ENCODE results near the gene RABL6.
"Not testable (repeated sequence)": the region's sequence is repeated elsewhere in the genome, so short reads cannot be mapped to it uniquely, and the experiment has no call there.

The RABL6 gene

DNA sequence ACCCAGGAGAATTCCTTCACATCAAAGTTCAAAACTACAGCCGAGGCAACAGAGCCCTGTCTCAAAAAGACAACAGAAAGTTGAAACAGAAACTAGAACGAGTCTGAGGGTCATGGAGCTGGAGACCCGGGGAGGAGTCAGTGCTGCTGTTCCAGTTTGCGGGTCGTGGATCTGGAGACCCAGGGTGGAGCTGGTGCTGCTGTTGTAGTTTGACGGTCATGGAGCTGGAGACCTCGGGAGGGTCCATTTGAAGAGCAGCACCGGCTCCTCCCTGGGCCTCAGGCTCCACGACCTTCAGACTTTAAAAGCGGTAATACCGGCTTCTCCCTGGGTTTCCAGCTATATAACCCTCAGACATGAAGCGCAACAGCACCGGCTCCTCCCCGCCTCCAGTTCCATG, 30.4 kb upstream of the RABL6 start:
- DNase-seq: no peak

DNA sequence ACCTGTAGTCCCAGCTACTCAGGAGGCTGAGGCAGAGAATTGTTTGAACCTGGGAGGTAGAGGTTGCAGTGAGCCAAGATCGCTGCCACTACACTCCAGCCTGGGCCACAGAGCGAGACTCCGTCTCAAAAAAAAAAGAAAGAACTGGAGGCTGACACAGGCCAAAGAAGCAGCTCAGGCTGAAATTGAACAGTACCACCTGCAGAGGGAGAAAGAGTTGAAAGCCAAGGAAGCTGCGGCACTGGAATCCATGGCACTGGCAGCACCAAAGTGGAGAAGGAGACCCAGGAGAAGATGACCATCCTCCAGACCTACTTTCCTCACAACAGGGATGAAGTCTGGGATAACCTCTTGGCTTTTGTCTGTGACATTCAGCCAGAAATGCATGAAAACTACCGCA, 27.9 kb upstream of the RABL6 start:
- DNase-seq: no peak

DNA sequence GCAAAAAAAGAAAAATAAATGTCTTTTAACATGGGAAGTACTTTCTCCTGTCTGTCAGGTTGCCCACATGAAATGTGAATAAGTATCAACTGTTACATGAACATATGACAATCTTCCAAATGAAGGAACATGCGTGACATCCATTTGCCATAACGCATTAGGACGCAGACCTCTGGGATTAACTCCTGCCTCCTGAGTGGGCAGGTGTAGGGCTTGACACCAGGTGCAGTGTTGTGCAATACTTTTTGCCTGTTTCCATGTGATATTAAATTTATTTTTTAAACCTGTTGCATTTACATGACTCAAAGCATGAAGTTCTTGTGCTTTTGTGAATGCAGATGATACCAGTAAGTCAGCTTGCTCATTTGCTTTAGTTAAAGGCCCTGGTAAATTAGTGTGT, 25.3 kb upstream of the RABL6 start:
- DNase-seq: no peak

DNA sequence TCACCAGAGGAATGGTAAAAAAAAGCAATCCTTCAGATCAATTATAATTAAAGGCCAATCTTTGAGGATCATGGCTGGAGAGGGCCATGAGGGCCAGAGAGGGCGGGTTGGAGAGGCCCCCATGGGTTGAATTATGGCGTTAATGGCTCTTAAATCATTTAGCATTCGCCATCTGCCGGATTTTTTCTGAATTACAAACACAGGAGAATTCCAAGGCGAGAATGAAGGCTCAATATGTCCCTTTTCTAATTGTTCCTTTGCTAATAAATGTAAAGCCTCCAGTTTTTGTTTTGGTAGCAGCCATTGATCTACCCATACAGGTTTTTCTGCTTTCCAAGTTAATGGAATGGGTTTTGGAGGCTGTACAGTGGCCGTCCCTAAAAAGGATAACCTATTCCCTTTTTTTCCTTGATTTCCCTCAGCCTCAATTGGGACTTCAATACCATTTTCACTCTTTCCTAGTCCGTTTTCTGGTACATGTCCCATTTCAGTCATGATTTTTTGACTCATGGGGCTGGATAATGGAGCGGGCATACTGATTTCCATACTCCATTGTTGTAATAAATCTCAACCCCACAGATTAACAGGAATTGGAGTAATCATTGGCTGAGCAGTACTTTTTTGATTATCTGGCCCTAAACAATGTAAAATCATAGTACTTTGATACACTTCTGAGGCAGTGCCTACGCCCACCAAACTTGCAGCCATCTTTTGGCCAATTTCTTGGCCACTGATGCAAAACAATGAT, 23.3 kb upstream of the RABL6 start:
- no peak for DNase-seq

DNA sequence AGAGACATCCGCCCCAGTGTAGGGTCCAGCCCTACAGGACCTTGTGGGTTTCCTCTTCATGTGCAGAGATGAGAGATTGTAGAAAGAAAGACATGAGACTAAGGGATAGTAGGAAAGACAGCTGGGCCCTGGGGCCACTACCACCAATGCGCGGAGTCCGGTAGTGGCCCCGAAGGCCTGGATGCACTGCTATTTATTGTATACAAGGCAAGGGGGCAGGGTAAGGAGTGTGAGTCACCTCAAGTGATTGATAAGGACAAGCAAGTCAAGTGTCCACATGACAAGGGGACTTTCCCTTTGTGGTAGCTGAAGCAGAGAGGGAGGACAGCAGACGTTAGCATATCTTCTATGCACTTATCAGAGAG, 22.8 kb upstream of the RABL6 start:
- no peak for DNase-seq

DNA sequence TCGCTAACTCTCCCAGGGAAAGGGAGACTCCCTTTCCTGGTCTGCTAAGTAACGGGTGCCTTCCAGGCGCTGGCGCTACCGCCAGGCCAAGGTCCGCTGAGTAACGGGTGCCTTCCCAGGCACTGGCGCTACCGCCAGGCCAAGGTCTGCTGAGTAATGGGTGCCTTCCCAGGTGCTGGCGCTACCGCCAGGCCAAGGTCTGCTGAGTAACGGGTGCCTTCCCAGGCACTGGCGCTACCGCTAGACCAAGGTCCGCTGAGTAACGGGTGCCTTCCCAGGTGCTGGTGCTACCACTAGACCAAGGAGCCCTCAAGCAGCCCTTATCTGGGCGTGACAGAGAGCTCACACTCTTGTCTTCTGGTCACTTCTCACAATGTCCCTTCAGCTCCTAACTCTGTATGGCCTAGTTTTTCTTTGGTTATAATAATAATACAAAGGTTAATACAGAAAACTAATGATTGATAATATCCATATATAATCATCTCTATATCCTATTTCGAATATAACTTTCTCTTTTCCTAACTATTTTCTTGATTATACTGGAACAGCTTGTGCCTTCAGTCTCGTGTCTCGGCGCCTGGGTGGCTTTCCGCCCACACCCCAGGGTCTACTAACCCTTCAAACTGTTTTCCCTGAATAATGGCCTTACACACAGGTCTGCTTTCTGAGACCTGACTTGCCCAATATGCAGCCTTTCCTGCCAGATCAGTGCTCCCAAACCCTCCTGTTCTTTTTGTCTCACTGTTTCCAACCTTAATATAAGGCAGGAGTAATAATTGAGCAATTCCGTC, 22.0 kb upstream of the RABL6 start:
- DNase-seq: not testable (repeated sequence)

DNA sequence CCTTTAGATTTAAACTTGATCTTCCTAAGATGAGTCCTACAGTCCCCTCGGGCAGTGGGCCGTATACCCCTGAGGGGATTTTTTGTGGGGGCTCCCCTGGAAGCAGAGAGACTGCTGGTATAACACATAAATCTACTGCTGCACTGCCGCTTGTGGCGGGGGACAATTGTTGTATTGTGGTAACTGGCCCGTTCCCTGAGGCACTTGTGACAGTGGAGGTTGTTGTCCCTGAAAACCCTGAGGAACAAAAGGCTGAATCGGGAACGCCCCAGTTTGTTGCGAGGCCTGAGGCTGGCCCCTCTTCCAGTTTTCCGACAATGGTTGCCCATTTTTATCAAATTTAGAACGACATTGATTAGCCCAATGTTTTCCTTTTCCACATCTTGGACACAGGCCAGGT, 21.3 kb upstream of the RABL6 start:
- no peak for DNase-seq

DNA sequence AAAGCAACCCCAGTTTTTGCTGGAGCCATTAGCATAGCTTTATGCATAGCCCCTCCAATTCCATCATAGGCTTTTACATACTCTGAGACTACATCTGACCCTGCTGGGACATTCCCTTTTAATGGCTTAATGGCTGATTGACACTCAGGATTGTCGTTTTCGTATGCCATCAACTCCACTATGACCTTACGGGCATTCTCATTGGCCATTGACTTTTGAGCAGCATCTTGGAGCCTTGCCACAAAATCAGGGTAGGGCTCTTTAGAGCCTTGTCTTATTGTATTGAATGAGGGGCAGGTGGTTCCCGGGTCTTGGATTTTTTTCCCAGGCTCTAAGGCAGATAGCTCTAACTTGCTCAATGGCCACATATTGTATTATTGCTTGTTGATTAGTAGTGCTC, 20.8 kb upstream of the RABL6 start:
- not testable (repeated sequence) for DNase-seq

DNA sequence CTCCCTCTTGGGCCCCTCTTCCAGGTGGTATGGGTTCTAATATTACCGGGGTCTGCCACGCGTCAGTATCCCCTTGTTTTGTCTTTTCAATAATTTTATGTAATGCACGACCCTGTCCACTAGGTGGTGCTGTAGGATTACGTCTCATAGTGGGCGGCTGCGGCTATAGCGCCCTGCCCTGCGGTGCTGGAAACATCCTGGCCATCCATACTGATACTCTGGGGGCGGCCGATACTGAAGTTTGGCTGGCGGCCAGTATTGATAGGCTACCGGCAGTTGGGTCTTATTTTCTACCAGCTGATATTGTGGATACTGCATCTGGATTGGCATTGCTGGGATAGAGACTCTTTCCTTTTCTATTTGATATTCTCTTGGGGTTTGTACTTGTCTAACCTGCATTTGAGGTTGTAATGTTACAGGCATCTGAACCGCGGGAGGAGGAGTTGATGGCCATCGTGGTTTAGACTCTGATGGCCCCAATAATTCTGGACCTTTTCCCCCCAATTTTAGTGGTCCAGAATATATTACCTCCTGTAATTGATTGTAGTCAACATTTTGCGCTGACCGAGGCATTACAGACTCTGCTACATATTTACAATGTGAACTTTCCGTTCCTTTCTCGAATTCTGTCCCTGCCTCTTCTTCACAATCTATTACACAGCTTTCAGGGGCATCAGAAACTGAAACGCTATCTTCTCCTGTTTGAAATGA, 19.9 kb upstream of the RABL6 start:
- DNase-seq: peak in 4 of 5 donors; percentile 50 to 73 (median 62)

DNA sequence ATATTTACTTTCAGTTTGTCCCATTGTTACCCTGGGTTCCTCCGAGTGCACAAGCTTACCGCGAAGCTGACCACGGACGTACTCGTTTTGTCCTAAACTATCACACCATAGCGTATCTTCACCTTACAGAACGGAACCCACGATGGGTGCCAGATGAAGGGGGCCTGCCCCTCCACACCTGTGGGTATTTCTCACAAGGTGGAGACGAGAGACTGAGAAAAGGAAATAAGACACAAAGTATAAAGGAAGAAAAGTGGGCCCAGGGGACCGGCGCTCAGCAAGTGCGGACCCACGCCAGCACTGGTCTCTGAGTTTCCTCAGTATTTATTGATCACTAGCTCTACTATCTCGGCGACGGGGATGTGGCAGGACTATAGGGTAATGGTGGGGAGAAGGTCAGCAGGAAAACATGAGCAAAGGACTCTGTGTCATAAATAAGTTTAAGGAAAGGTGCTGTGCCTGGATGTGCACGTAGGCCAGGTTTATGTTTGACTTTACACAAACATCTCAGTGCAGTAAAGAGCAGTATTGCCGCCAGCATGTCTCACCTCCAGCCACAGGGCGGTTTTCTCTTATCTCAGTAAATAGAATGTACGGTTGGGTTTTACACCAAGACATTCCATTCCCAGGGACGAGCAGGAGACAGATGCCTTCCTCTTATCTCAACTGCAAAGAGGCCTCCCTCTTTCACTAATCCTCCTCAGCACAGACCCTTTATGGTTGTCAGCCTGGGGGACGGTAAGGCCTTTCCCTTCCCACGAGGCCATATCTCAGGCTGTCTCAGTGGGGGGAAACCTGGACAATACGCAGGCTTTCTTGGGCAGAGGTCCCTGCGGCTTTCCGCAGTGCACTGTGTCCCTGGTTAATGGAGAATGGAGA, 18.9 kb upstream of the RABL6 start:
- not testable (repeated sequence) for DNase-seq

DNA sequence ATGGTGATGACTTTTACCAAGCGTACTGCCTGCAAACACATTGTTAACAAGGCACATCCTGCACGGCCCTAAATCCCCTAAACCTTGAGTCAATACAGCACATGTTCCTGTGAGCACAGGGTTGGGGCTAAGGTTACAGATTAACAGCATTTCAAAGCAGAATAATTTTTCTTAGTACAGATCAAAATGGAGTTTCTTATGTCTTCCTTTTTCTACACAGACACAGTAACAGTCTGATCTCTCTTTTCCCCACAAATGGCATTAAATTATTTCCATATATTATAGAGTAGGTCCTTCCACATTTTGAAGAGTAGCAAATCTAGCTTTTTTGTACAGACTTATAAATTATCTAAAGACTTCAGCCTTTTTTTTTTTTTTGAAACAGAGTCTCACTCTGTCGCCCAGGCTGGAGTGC, 18.2 kb upstream of the RABL6 start:
- DNase-seq: no peak

DNA sequence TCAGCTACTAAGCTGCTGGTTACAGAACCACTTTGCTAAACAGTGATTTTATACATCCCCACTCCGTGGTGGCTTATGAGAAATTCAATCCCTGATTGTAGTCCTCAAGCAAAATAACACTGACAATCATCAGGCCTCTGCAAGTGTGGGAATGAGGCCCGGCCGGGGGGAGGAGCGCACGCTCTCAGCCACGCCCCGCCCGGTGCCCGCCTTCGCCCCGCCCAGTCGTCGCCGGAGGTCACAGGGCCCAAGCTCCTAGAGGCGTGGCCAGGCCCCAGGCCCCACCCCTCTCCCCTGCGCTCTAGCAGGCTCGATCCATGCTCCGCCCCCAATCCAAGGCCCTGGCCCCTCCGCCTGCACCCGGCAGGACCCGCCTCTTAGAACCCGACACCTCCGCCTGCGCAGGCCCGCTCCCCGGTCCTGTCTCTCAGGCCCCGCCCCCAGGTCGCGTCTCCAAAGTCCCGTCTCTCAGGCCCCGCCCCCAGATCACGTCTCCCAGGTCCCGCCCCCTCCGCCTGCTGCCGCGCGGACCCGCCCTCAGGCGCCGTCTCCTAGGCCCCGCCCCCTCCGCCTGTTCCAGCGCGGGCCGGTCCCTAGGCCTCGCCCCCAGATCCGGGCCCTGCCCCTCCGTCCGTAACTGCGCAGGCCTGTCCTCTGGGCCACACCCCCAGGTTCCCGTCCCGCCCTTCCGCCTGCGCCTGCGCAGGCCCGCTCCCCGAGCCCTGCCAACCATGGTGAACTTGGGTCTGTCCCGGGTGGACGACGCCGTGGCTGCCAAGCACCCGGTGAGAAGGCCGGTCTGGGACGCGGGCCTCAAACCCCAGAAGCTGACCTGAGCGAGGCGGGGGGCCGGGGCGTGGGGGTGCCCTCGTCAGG, 16.9 kb upstream of the RABL6 start, which contains the start of gene TMEM141:
Gene TMEM141, plus strand, starts transcription at position 705 of the 876 bp plus-strand sequence. Its CDS starts 27 bp downstream, at position 732.
- peak; percentile 99 to 100 (median 100) for DNase-seq

DNA sequence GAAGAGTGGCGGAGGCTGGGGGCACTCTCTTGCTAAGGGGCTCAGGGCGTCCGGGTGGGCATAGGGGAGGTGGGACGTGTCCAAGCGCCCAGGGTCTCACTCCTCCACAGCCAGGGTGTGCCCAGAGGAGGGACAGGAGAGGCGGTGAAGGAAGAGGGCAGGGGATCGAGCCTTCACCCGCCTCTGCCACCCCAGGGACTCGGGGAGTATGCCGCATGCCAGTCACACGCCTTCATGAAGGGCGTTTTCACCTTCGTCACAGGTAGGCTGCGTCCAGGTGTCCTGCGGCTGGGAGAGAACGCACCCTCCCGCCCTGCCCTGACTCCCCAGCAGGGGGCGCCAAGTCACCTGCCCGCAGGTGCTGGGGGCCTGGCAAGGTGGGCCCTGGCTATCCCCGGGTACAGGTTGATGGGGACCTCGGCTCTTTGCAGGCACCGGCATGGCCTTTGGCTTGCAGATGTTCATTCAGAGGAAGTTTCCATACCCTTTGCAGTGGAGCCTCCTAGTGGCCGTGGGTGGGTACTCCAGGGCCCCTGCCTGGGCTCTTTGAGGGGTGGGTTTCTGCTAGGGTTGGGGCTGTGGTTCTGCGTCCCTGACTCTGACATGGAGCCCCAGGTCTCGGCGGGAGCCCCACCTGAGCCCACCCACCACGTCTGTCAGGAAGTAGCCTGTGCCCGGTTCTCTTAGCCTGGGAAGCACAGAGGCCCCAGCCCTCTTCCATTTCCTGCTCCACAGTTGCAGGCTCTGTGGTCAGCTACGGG, 16.1 kb upstream of the RABL6 start:
- DNase-seq: peak; percentile 52 to 66 (median 62)

DNA sequence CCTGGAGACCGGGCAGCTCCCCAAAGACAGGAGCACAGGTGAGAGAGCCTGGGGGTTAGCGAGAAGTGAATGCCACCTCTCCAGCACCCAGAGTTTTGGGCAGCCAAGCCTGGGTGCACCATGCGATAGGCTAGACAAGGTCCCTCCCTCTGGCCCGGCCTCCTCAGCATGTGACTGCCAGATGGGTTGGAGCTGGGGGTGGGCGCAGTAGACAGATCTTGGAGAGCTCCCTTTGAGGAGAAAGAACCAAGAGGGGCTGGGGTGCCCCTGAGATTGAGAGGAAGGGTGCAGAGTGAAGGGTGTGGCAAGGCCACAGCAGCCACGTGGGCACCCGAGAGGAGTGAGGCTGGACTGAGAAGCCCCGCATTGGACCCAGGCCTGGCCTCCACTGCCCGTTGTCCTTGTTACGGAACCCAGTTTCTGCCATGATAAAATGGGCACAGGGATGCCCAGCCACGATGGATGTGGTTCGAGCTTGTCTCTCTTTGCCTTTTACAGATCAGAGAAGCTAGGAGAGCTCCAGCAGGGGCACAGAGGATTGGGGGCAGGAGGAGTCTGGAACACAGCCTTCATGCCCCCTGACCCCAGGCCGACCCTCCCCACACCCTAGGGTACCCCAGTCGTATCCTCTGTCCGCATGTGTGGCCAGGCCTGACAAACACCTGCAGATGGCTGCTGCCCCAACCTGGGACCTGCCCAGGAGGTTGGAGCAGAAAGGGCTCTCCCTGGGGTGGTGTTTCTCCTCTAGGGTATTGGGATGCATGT, 15.2 kb upstream of the RABL6 start:
- no peak for DNase-seq

DNA sequence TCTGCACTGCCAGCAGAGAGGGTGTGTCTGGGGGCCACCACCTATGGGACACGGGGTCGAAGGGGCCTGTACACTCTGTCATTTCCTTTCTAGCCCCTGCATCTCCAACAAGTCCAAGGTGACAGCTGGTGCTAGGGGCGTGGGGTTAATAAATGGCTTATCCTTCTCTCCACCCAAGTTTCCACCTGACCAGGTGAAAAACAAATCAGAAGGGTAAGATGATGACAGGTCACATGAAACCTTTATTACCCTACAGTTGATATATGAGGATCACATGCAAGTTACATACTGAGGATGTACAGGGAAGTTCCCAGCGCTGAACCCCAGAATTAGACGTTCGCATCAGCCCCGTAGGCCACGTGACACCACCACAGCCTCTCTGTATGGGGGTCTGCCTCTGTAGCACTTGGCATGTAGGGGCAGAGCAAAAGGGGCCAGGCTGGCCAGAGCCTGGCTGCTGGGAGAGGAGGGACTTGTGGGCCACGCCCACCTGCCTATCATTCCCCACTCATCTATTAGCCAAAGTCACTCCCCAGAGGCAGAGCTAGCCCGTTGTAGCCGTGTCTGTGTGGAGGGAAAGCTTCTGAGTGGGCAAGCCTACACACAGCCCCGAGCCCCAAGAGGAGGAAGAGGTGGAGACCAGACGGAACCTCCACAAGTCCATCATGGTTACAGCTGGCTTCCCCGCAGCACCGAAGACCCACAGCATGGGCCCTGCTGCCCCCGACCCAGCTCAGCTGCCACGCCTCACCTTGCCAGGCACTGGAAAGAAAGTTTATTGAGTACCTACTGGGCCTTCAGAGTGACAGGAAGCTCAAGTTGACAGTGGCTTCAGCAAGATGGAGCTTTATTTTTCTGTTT, 14.4 kb upstream of the RABL6 start:
- no peak for DNase-seq

DNA sequence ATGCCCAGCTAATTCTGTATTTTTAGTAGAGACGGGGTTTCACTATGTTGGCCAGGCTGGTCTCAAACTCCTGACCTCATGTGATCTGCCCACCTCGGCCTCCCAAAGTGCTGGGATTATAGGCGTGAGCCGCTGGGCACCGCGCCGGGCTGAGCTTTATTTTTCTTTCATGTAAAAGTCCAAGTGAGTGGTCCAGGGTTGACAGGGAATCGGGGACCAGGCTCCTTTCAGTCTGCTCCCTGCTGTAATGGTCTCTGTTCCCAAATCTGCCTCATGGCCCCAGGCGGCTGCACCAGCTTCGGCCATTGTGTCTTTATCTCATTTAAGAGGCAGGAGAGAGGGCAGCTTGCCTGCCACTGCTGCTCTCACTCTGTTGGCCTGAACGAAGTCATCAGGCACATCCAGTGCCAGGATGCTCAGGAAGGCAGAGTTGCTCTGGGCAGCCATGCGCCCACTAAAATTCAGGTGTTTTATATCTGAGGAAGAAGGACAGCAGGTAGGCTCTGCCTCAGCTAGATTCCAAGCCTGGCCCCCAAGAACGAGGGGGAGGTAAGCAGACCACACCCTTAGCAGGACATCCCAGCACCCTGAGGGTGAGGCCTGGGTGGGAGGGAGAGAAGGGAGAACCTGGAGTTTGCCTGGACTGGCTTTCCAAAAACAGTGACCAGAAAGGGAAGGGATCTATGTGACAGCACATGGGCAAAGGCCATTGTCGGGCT, 13.3 kb upstream of the RABL6 start:
- no peak for DNase-seq

DNA sequence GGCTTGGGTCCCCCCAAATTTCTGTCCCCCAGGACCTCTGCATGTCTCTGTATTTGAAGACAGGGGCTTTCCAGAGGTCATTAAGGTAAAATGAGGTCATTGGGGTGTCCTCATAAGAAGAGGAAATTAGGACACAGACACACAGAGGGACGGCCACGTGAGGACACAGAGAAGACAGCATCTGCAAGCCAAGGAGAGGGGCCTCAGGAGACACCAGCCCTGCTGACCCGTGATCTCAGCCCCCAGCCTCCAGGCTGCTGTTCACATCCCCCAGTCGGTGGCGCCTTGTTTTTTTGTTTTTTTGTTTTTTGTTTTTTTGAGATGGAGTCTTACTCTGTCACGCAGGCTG, 12.8 kb upstream of the RABL6 start:
- DNase-seq: no peak

DNA sequence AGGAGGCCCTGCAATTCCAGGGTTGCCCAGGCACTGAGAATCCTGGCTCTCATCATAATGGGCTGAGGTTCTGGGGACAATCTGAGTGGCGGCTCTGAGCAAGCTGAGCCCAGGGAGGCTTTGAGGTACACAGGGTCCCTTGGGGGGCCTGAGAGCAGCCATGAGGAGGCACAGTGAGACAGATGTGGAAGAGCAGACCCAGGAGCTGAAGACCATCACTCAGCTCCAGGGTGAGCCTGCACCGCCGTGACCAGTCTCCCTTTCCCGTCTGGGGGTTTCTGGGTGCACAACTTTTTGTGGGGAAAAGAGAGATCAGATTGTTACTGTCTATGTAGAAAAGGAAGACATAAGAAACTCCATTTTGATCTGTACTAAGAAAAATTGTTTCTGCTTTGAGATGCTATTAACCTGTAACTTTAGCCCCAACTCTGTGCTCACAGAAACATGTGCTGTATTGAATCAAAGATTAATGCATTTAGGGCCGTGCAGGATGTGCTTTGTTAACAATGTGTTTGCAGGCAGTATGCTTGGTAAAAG, 11.4 kb upstream of the RABL6 start, which contains the start of gene CCDC183:
Gene CCDC183, plus strand, starts transcription at position 101 of the 537 bp plus-strand sequence. Its CDS starts 60 bp downstream, at position 161.
- no peak for DNase-seq

Measured in T-helper 1 cell (primary cell).